ENCODE data around the gene NAGS.

Gene NAGS

GRCh38 chr17:43975898-43976297 is 28.5 kb upstream of the NAGS start:
- Mint-ChIP-seq H3K27me3 (peaks cover 30% of the 10 kb centered on the region), H3K4me1 (no peaks in the 10 kb centered on the region), H3K27ac (ENCODE audit: low read depth) (no peak overlapping the region), H3K4me3 (no peak overlapping the region), H3K36me3 (ENCODE audit: insufficient read depth) (no peaks in the 10 kb centered on the region), H3K9me3 (no peaks in the 10 kb centered on the region)
- no peak for ATAC-seq (replicated peaks; ENCODE audit: extremely low read depth, poor library complexity, severe bottlenecking)
- no peak for DNase-seq (ENCODE audit: low spot score in 2 of 2)

- Mint-ChIP-seq H3K27ac (ENCODE audit: low read depth) (no peak overlapping the region), H3K4me1 (no peaks in the 10 kb centered on the region), H3K9me3 (no peaks in the 10 kb centered on the region), H3K36me3 (ENCODE audit: insufficient read depth) (no peaks in the 10 kb centered on the region), H3K4me3 (no peak overlapping the region), H3K27me3 (peaks cover 43% of the 10 kb centered on the region)
- ATAC-seq (replicated peaks; ENCODE audit: extremely low read depth, poor library complexity, severe bottlenecking) (no peak), DNase-seq (ENCODE audit: low spot score in 2 of 2) (no peak)
Measured at GRCh38 chr17:43976963-43977837, 27.2 kb upstream of the NAGS start.

DNA sequence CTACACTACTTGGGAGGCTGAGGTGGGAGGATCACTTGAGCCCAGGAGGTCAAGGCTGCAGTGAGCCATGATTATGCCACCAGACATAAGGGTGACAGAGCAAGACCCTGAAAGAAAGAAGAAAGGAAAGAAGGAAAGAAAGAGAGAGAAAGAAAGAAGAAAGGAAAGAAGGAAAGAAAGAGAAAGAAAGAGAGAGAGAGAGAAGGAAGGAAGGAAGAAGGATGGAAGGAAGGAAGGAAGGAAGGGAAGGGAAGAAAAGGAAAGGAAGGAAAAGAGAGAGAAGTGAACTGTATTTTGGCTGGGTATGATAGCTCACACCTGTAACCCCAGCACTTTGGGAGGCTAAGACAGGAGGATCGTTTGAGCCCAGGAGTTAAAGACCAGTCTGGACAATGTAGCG is 26.3 kb upstream of the NAGS start:
- Mint-ChIP-seq H3K4me1 (no peaks in the 10 kb centered on the region), H3K9me3 (no peaks in the 10 kb centered on the region), H3K36me3 (ENCODE audit: insufficient read depth) (no peaks in the 10 kb centered on the region), H3K27me3 (peaks cover 52% of the 10 kb centered on the region), H3K4me3 (no peak overlapping the region), H3K27ac (ENCODE audit: low read depth) (no peak overlapping the region)
- ATAC-seq (replicated peaks; ENCODE audit: extremely low read depth, poor library complexity, severe bottlenecking) (no peak), DNase-seq (ENCODE audit: low spot score in 2 of 2) (no peak)

DNA sequence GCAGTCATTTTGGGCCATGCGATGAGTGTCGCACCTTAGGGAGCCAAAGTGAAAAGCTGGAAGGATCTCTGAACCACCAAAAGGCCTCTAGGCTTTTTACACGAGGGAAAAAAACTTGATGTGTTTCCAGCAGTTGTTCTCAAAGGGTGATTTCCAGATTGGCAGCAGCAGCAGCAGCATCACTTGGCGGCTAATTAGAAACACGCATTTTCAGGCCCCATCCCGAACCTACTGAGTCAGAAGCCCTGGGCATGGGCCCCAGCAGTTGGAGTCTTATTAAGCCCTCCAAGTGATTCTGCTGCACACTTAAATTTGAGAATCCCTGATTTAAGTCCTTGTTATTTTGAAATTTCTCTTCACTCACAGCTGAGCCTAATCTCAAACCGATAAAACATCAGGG is 25.4 kb upstream of the NAGS start:
- ATAC-seq (replicated peaks; ENCODE audit: extremely low read depth, poor library complexity, severe bottlenecking): no peak
- Mint-ChIP-seq H3K9me3 (no peaks in the 10 kb centered on the region), H3K27ac (ENCODE audit: low read depth) (no peak overlapping the region), H3K4me1 (no peaks in the 10 kb centered on the region), H3K4me3 (no peak overlapping the region), H3K36me3 (ENCODE audit: insufficient read depth) (no peaks in the 10 kb centered on the region), H3K27me3 (peaks cover 54% of the 10 kb centered on the region)
- no peak for DNase-seq (ENCODE audit: low spot score in 2 of 2)

- H3K27ac Mint-ChIP-seq (ENCODE audit: low read depth): no peak overlapping the region
- H3K27me3 Mint-ChIP-seq: peaks cover 53% of the 10 kb centered on the region
- H3K4me1 Mint-ChIP-seq: no peaks in the 10 kb centered on the region
- DNase-seq (ENCODE audit: low spot score in 2 of 2): no peak
- no peak for ATAC-seq (replicated peaks; ENCODE audit: extremely low read depth, poor library complexity, severe bottlenecking)
- no peaks in the 10 kb centered on the region for H3K36me3 Mint-ChIP-seq (ENCODE audit: insufficient read depth)
- H3K9me3 Mint-ChIP-seq: no peaks in the 10 kb centered on the region
- H3K4me3 Mint-ChIP-seq: no peak overlapping the region
Measured at GRCh38 chr17:43979671-43980070, 24.8 kb upstream of the NAGS start.

- Mint-ChIP-seq H3K36me3 (ENCODE audit: insufficient read depth) (no peaks in the 10 kb centered on the region), H3K27ac (ENCODE audit: low read depth) (no peak overlapping the region), H3K4me1 (no peaks in the 10 kb centered on the region), H3K4me3 (no peak overlapping the region), H3K27me3 (peaks cover 76% of the 10 kb centered on the region), H3K9me3 (no peaks in the 10 kb centered on the region)
- DNase-seq (ENCODE audit: low spot score in 2 of 2): no peak
- ATAC-seq (replicated peaks; ENCODE audit: extremely low read depth, poor library complexity, severe bottlenecking): no peak
Measured at GRCh38 chr17:43982171-43982570, 22.3 kb upstream of the NAGS start.

GRCh38 chr17:43983196-43983514 is 21.3 kb upstream of the NAGS start:
- H3K4me1 Mint-ChIP-seq: no peaks in the 10 kb centered on the region
- H3K36me3 Mint-ChIP-seq (ENCODE audit: insufficient read depth): no peaks in the 10 kb centered on the region
- no peak for DNase-seq (ENCODE audit: low spot score in 2 of 2)
- no peak for ATAC-seq (replicated peaks; ENCODE audit: extremely low read depth, poor library complexity, severe bottlenecking)
- no peaks in the 10 kb centered on the region for H3K9me3 Mint-ChIP-seq
- H3K4me3 Mint-ChIP-seq: peak overlapping the region; percentile 46
- no peak overlapping the region for H3K27ac Mint-ChIP-seq (ENCODE audit: low read depth)
- H3K27me3 Mint-ChIP-seq: peaks cover 78% of the 10 kb centered on the region

DNA sequence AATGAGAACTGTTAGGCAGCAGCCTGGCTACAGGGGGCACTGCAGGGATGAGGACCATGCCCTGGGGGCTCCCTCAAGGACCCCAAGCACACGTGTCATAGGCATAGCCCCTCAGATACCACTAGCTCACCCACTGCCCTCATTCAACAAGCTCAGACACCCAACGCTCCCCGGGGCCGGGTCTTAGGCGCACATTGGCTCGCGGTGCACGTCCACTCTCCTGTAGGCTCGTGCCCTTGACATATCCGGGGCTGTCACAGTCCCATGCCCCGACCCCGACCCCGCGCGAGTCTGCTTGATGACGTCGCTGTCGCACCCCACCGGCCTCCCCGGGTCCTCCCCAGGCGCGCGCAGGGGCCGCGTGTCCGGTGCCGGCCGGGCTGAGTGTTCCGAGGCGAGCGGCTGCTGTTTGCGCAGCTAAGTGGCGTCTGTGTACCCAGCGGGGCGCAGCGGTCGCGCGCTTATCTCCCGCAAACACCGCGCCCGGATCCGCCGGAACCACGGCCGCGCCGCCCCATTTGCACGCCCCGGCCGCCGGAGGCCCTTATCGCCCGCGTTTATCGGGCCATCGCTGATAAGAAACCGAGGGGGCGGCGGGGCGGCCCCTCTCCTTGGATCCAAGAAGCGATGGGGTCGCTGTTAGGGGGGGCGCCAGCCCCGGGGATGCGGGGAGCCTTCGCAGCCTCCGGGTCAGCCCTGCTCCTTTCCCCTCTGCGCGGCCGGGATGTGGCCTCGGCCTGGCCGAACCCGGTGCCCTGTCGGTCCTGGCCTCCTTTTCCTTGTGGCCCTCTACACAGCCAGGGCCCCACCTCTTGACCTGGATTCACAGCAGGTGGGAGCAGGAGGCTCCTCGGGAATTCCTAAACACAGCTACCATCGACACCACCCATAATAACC is 20.7 kb upstream of the NAGS start:
- Mint-ChIP-seq H3K4me3 (no peak overlapping the region), H3K27ac (ENCODE audit: low read depth) (no peak overlapping the region), H3K36me3 (ENCODE audit: insufficient read depth) (no peaks in the 10 kb centered on the region), H3K9me3 (no peaks in the 10 kb centered on the region), H3K4me1 (no peaks in the 10 kb centered on the region), H3K27me3 (peaks cover 78% of the 10 kb centered on the region)
- DNase-seq (ENCODE audit: low spot score in 2 of 2): no peak
- ATAC-seq (replicated peaks; ENCODE audit: extremely low read depth, poor library complexity, severe bottlenecking): no peak

- DNase-seq (ENCODE audit: low spot score in 2 of 2) (no peak), ATAC-seq (replicated peaks; ENCODE audit: extremely low read depth, poor library complexity, severe bottlenecking) (no peak)
- Mint-ChIP-seq H3K36me3 (ENCODE audit: insufficient read depth) (no peaks in the 10 kb centered on the region), H3K27ac (ENCODE audit: low read depth) (no peak overlapping the region), H3K4me3 (no peak overlapping the region), H3K4me1 (no peaks in the 10 kb centered on the region), H3K27me3 (peaks cover 79% of the 10 kb centered on the region), H3K9me3 (no peaks in the 10 kb centered on the region)
Measured at GRCh38 chr17:43984521-43984920, 19.9 kb upstream of the NAGS start.

DNA sequence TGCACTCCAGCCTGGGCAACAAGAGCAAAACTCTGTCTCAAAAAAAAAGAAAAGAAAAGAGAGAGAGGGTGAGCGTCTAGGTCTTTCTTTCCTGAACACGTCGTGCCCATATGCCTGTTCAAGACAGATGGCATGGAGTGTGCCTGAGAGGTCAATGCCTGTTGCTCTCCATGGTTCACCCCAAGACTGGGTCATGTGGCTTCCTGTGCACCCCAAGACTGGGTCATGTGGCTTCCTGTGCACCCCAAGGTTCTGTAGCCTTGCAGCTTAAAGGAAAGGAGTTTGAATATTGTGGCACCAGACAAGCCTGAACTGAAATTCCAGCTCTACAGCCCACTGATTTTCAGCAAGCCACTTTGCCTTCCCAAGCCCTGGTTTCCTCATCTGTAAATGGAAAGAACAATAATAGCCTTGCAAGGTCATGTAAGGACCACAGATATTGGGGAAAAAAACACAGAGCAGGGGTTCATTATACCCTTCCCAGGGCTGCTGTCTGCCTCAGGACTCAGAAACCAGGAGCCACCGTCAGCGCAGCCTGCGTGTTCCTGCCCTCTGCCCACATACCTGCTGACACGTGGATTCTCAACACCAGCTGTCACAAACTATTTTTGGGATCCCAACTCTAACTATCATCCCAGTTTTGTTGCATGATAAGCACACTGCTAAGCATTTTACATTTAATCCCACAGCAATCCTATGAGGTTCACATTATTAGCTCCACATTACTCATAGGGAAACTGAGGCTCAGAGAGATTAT is 18.0 kb upstream of the NAGS start:
- H3K36me3 Mint-ChIP-seq (ENCODE audit: insufficient read depth): no peaks in the 10 kb centered on the region
- no peak overlapping the region for H3K27ac Mint-ChIP-seq (ENCODE audit: low read depth)
- H3K4me1 Mint-ChIP-seq: no peaks in the 10 kb centered on the region
- no peaks in the 10 kb centered on the region for H3K9me3 Mint-ChIP-seq
- peaks cover 71% of the 10 kb centered on the region for H3K27me3 Mint-ChIP-seq
- no peak overlapping the region for H3K4me3 Mint-ChIP-seq
- ATAC-seq (replicated peaks; ENCODE audit: extremely low read depth, poor library complexity, severe bottlenecking): no peak
- DNase-seq (ENCODE audit: low spot score in 2 of 2): no peak

DNA sequence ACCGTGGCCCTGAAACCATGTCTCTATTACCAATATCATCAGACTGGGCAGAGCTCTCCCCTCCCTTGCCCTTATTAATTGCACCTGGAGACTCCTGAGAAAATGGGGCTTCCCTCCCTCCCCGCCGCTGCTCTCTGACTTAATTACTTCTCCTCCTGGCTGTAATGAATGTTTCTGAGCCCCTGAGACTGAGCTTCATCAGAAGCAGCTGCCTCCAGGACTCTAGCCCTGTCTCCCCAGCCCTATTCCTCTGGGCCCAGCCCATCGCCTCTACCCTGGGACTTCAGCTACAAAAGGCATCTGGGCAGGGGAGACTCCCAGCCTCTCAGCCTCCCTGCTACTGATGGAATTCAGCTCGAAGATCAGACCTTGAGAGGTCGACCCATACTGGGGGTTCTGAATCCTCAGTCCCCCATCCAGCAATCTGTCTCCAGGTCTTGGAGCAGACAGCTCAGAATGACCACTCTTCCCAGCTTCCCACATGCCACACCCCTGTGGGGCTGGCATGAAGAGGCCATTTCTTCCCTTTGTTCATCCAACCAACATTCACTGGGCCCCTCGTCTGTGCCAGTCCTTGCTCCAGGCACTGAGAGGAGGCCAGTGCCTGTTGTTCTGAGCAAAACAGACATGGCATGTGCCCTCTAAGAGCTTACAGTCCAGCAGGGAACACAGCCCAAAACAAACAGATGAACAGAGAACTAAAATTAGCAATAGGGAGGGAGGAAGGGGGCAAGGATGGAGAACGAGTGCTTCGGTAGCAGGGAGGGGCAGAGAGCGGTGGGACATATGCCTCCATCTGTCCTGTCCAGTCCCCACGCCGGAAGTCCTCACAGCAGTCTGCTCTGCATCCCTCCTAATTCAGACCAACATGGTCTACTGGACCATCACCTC is 17.0 kb upstream of the NAGS start:
- H3K27me3 Mint-ChIP-seq: peaks cover 61% of the 10 kb centered on the region

GRCh38 chr17:43988301-43988700 is 16.1 kb upstream of the NAGS start:
- Mint-ChIP-seq H3K27me3 (peaks cover 52% of the 10 kb centered on the region), H3K9me3 (no peaks in the 10 kb centered on the region), H3K27ac (ENCODE audit: low read depth) (no peak overlapping the region), H3K36me3 (ENCODE audit: insufficient read depth) (no peaks in the 10 kb centered on the region), H3K4me3 (no peak overlapping the region), H3K4me1 (no peaks in the 10 kb centered on the region)
- ATAC-seq (replicated peaks; ENCODE audit: extremely low read depth, poor library complexity, severe bottlenecking) (no peak), DNase-seq (ENCODE audit: low spot score in 2 of 2) (no peak)

More for the DNA sequence above, 17.0 kb upstream of the NAGS start:
- Mint-ChIP-seq H3K9me3 (no peaks in the 10 kb centered on the region), H3K27ac (ENCODE audit: low read depth) (no peak overlapping the region), H3K4me3 (no peak overlapping the region), H3K36me3 (ENCODE audit: insufficient read depth) (no peaks in the 10 kb centered on the region), H3K4me1 (no peaks in the 10 kb centered on the region)
- DNase-seq (ENCODE audit: low spot score in 2 of 2): no peak
- ATAC-seq (replicated peaks; ENCODE audit: extremely low read depth, poor library complexity, severe bottlenecking): no peak
